ENCODE results near the gene MARK4.

GRCh38 chr19:45217193-45217956, 33.7 kb upstream of the MARK4 start:
- TF ChIP-seq CTCF (IDR thresholded peaks at IDR 0.05 in 2 of 3, conservative IDR thresholded peaks at IDR 0.05 in 1 of 3; ENCODE audit: borderline replicate concordance in 1 of 3, insufficient read depth in 1 of 3, low read depth in 2 of 3, low read length in 2 of 3) (no peak), EZH2phosphoT487 (IDR thresholded peaks at IDR 0.05; ENCODE audit: borderline replicate concordance) (no peak), POLR2A (IDR thresholded peaks at IDR 0.05; ENCODE audit: borderline replicate concordance, extremely low read depth, insufficient read depth, insufficient read length) (no peak), EZH2 (IDR thresholded peaks at IDR 0.05) (no peak), SIN3A (IDR thresholded peaks at IDR 0.05; ENCODE audit: low read depth) (no peak), YY1 (IDR thresholded peaks at IDR 0.05; ENCODE audit: extremely low read depth, insufficient replicate concordance, low read depth, low read length) (no peak), RAD21 (IDR thresholded peaks at IDR 0.05; ENCODE audit: low read depth) (no peak), MAX (IDR thresholded peaks at IDR 0.05) (no peak), REST (IDR thresholded peaks at IDR 0.05; ENCODE audit: low read depth) (no peak), CEBPB (IDR thresholded peaks at IDR 0.05; ENCODE audit: low read depth) (no peak), POLR2AphosphoS5 (IDR thresholded peaks at IDR 0.05; ENCODE audit: low read depth, low read length) (no peak), ZNF274 (IDR thresholded peaks at IDR 0.05; ENCODE audit: low read depth, low read length) (no peak), TCF7L2 (IDR thresholded peaks at IDR 0.05; ENCODE audit: borderline replicate concordance, extremely low read depth, insufficient read depth, insufficient read length) (no peak)
